SK-N-SH (cell line): ENCODE results near the gene SHC3. TPM values are rescaled to one million over a fixed set of nuclear protein-coding genes. Genes with fewer than 3 reads are reported as not detected.

Experiments used
- CTCF ChIA-PET: fragments of 300-600, 350-600 bp; formaldehyde crosslinking; extraction: SDS; loops from one replicate; lab custom pipeline; 2021; lab: Yijun Ruan, JAX
- POLR2A ChIA-PET: fragments of 350-600 bp; sonication (Branson Sonifier 250); formaldehyde crosslinking; extraction: SDS; loops from one replicate; lab custom pipeline; 2020; ENCODE audit warnings: antibody characterized with exemption, inconsistent platforms; lab: Yijun Ruan, JAX
- DNase-seq: peaks from one replicate; pipeline ENCODE4 v3.0.0; 2012
- H2AFZ ChIP-seq: fragments of 200-600 bp; sonication (generic); 2 replicates; pipeline ENCODE4 v1.8.1; 2016; ENCODE audit warnings: antibody characterized with exemption, mild to moderate bottlenecking, low read depth
- H3F3A ChIP-seq: fragments of 200-600 bp; sonication (generic); replicated peaks from 2 replicates; pipeline ENCODE3; 2016; ENCODE audit warnings: antibody characterized with exemption, mild to moderate bottlenecking; ENCODE audit not compliant: insufficient read depth
- H3K27ac ChIP-seq, 2 experiments: fragments of 200-500 bp in 1 of 2; fragments of 200-600 bp in 1 of 2; sonication (Bioruptor generic) in 1 of 2; sonication (generic), shearing (Covaris generic) in 1 of 2; 2 replicates each; pipeline versions ENCODE4 v1.5.1 to v1.6.1; 2014 to 2016; ENCODE audit warnings: low read depth in 2 of 2, inconsistent platforms in 1 of 2, low read length in 1 of 2, mild to moderate bottlenecking in 1 of 2, mixed read lengths in 1 of 2
- H3K27me3 ChIP-seq: fragments of 200-600 bp; sonication (generic), shearing (Covaris generic); 2 replicates; pipeline ENCODE4 v1.6.1; 2016; ENCODE audit warnings: mixed run types; ENCODE audit not compliant: insufficient read depth
- H3K36me3 ChIP-seq, 2 experiments: fragments of 200-500 bp in 1 of 2; fragments of 200-600 bp in 1 of 2; sonication (Bioruptor generic) in 1 of 2; sonication (generic) in 1 of 2; replicated peaks in 1 of 2; 2 replicates each; pipeline versions ENCODE3 to v1.5.1; 2014 to 2016; ENCODE audit warnings: low read length in 1 of 2, mild to moderate bottlenecking in 1 of 2; ENCODE audit not compliant: insufficient read depth in 2 of 2, control insufficient read depth in 1 of 2
- H3K4me1 ChIP-seq, 2 experiments: fragments of 200-500 bp in 1 of 2; fragments of 200-600 bp in 1 of 2; sonication (Bioruptor generic) in 1 of 2; sonication (generic), shearing (Covaris generic) in 1 of 2; 2 replicates each; pipeline versions ENCODE4 v1.5.1 to v1.6.1; 2014 to 2016; ENCODE audit warnings: low read depth in 1 of 2, low read length in 1 of 2, mixed run types in 1 of 2; ENCODE audit not compliant: insufficient read depth in 2 of 2, control insufficient read depth in 1 of 2
- H3K4me2 ChIP-seq: fragments of 200-600 bp; sonication (generic), shearing (Covaris generic); 2 replicates; pipeline ENCODE4 v1.6.1; 2017; ENCODE audit warnings: mixed run types
- H3K4me3 ChIP-seq, 2 experiments: fragments of 200-500 bp in 1 of 2; fragments of 200-600 bp in 1 of 2; sonication (Bioruptor generic) in 1 of 2; sonication (generic), shearing (Covaris generic) in 1 of 2; 2 replicates each; pipeline versions ENCODE4 v1.5.1 to v1.8.1; 2014 to 2016; ENCODE audit warnings: low read depth in 2 of 2, inconsistent platforms in 1 of 2, low read length in 1 of 2, mild to moderate bottlenecking in 1 of 2, mixed read lengths in 1 of 2, moderate library complexity in 1 of 2
- H3K79me2 ChIP-seq: fragments of 200-600 bp; sonication (generic); 2 replicates; pipeline ENCODE4 v1.8.1; 2017; ENCODE audit warnings: mild to moderate bottlenecking; ENCODE audit not compliant: insufficient read depth
- H3K9ac ChIP-seq: fragments of 200-600 bp; sonication (generic); 2 replicates; pipeline ENCODE4 v1.6.1; 2017; ENCODE audit warnings: mixed run types
- H3K9me2 ChIP-seq: fragments of 200-600 bp; sonication (generic); 2 replicates; pipeline ENCODE4 v1.6.1; 2017; ENCODE audit warnings: mixed run types
- H3K9me3 ChIP-seq: fragments of 200-600 bp; sonication (generic); 2 replicates; pipeline ENCODE4 v1.6.1; 2017; ENCODE audit warnings: mixed run types, mild to moderate bottlenecking, moderate library complexity
- H4K20me1 ChIP-seq: fragments of 200-600 bp; sonication (generic); 2 replicates; pipeline ENCODE4 v1.6.1; 2017; ENCODE audit warnings: mild to moderate bottlenecking, mixed run types; ENCODE audit not compliant: insufficient read depth
- EZH2phosphoT487 ChIP-seq: fragments of 200-600 bp; sonication (generic); IDR thresholded peaks from 2 replicates; pipeline ENCODE4 v1.6.1; 2017; ENCODE audit warnings: low read depth, mixed run types, mild to moderate bottlenecking, antibody characterized with exemption, moderate library complexity, borderline replicate concordance
- FOXM1 ChIP-seq: IDR thresholded peaks from 2 replicates; pipeline ENCODE4 v1.4.0; 2012; ENCODE audit warnings: low read depth, mild to moderate bottlenecking
- GATA2 ChIP-seq: sonication (generic); formaldehyde crosslinking; IDR thresholded peaks from 2 replicates; pipeline ENCODE4 v1.5.0; 2020; ENCODE audit warnings: mild to moderate bottlenecking, missing genetic modification reagents
- MEF2A ChIP-seq: IDR thresholded peaks from 2 replicates; pipeline ENCODE4 v1.4.0; 2012; ENCODE audit warnings: low read depth, borderline replicate concordance
- MXI1 ChIP-seq: IDR thresholded peaks from 2 replicates; pipeline ENCODE4 v1.6.1; 2012; ENCODE audit warnings: mild to moderate bottlenecking, low read depth, low read length, improper control_type of control experiment
- RFX5 ChIP-seq: IDR thresholded peaks from 2 replicates; pipeline ENCODE4 v1.6.1; 2012; ENCODE audit warnings: mild to moderate bottlenecking, improper control_type of control experiment, low read length
- TCF12 ChIP-seq: IDR thresholded peaks from 2 replicates; pipeline ENCODE4 v1.4.0; 2012
- USF1 ChIP-seq: IDR thresholded peaks from 2 replicates; pipeline ENCODE4 v1.4.0; 2012; ENCODE audit warnings: low read depth, borderline replicate concordance
- YY1 ChIP-seq: IDR thresholded peaks from 2 replicates; pipeline ENCODE4 v1.4.0; 2012; ENCODE audit warnings: low read depth, mild to moderate bottlenecking
- WGBS: methylation state at CpG from one replicate; pipeline ENCODE4 v1.1.6; 2017; ENCODE audit warnings: low lambda C conversion rate; 5-methylcytosine and 5-hydroxymethylcytosine counted together
- polyA plus RNA-seq, 3 experiments: library from polyadenylated mRNA; depleted of rRNA; stranded (reverse); fragments of >200 nt; gene quantifications; 2 replicates each; pipeline ENCODE4 v1.2.3, GENCODE V29; 2012
- TF ChIP-seq, protein P1 (sequence below): fragments of 200-600 bp; sonication (generic); IDR thresholded peaks from 2 replicates; pipeline ENCODE4 v1.6.1; 2017; ENCODE audit warnings: antibody characterized with exemption, mild to moderate bottlenecking, moderate library complexity
- TF ChIP-seq, protein P2 (sequence below): fragments of 150-350 bp; IDR thresholded peaks from 2 replicates; pipeline ENCODE4 v1.6.1; 2016; ENCODE audit warnings: mild to moderate bottlenecking, low read depth, low read length
- TF ChIP-seq, protein P3 (sequence below): IDR thresholded peaks from 2 replicates; pipeline ENCODE4 v1.4.0; 2012; ENCODE audit warnings: low read depth, borderline replicate concordance

Gene SHC3
- polyA plus RNA-seq, 1 of the 3 experiments (the other 2 are of a cell fraction) = 3.2 TPM

- Histone ChIP-seq H3K4me3 (no peak overlapping the region), H3K9me3 (peaks cover 6% of the 10 kb centered on the region; the same call in 1 of the 2 replicates), H3K9ac (no peak overlapping the region), H4K20me1 (peaks cover 5% of the 10 kb centered on the region; the same call in 1 of the 2 replicates), H2AFZ (no peak overlapping the region), H3K79me2 (peaks cover 76% of the 10 kb centered on the region), H3F3A (no peaks in the 10 kb centered on the region), H3K4me2 (no peak overlapping the region), H3K27ac (no peak overlapping the region), H3K4me1 (no peaks in the 10 kb centered on the region), H3K9me2 (no peaks in the 10 kb centered on the region), H3K36me3 (peaks cover 0 to 27% of the 10 kb centered on the region in 2 experiments), H3K27me3 (no peaks in the 10 kb centered on the region)
- TF ChIP-seq RFX5 = no peak
- no peak for TF ChIP-seq YY1
- no peak for TF ChIP-seq GATA2 (CRISPR knock-in tag)
- TF ChIP-seq MEF2A = no peak
- TF ChIP-seq FOXM1 = no peak
- no peak for TF ChIP-seq TCF12
- TF ChIP-seq, protein P1, sequence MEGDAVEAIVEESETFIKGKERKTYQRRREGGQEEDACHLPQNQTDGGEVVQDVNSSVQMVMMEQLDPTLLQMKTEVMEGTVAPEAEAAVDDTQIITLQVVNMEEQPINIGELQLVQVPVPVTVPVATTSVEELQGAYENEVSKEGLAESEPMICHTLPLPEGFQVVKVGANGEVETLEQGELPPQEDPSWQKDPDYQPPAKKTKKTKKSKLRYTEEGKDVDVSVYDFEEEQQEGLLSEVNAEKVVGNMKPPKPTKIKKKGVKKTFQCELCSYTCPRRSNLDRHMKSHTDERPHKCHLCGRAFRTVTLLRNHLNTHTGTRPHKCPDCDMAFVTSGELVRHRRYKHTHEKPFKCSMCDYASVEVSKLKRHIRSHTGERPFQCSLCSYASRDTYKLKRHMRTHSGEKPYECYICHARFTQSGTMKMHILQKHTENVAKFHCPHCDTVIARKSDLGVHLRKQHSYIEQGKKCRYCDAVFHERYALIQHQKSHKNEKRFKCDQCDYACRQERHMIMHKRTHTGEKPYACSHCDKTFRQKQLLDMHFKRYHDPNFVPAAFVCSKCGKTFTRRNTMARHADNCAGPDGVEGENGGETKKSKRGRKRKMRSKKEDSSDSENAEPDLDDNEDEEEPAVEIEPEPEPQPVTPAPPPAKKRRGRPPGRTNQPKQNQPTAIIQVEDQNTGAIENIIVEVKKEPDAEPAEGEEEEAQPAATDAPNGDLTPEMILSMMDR = no peak
- DNase-seq = no peak
- ChIA-PET CTCF (no interaction called here), POLR2A (no interaction called here)
- WGBS = 84% methylated on average over 4 of the region's 4 CpGs
Measured at GRCh38 chr9:89113851-89114250, 64.8 kb downstream of the SHC3 start.

GRCh38 chr9:89112243-89112642 is 66.4 kb downstream of the SHC3 start:
- Histone ChIP-seq H4K20me1 (peaks cover 5% of the 10 kb centered on the region; the same call in 1 of the 2 replicates), H3K27ac (no peak overlapping the region), H3K36me3 (peaks cover 0 to 32% of the 10 kb centered on the region in 2 experiments), H3K9me3 (peaks cover 6% of the 10 kb centered on the region; the same call in 1 of the 2 replicates), H3K4me3 (no peak overlapping the region), H3F3A (no peaks in the 10 kb centered on the region)
- no peak for DNase-seq
- TF ChIP-seq, protein P2, sequence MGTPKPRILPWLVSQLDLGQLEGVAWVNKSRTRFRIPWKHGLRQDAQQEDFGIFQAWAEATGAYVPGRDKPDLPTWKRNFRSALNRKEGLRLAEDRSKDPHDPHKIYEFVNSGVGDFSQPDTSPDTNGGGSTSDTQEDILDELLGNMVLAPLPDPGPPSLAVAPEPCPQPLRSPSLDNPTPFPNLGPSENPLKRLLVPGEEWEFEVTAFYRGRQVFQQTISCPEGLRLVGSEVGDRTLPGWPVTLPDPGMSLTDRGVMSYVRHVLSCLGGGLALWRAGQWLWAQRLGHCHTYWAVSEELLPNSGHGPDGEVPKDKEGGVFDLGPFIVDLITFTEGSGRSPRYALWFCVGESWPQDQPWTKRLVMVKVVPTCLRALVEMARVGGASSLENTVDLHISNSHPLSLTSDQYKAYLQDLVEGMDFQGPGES = no peak
- TF ChIP-seq USF1 (no peak), YY1 (no peak), FOXM1 (no peak), MXI1 (no peak), EZH2phosphoT487 (no peak)
- TF ChIP-seq, protein P3, sequence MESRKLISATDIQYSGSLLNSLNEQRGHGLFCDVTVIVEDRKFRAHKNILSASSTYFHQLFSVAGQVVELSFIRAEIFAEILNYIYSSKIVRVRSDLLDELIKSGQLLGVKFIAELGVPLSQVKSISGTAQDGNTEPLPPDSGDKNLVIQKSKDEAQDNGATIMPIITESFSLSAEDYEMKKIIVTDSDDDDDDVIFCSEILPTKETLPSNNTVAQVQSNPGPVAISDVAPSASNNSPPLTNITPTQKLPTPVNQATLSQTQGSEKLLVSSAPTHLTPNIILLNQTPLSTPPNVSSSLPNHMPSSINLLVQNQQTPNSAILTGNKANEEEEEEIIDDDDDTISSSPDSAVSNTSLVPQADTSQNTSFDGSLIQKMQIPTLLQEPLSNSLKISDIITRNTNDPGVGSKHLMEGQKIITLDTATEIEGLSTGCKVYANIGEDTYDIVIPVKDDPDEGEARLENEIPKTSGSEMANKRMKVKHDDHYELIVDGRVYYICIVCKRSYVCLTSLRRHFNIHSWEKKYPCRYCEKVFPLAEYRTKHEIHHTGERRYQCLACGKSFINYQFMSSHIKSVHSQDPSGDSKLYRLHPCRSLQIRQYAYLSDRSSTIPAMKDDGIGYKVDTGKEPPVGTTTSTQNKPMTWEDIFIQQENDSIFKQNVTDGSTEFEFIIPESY = no peak
- TF ChIP-seq, all 33 proteins: peak for 0
- Histone ChIP-seq H3K9me2 (no peaks in the 10 kb centered on the region), H3K4me1 (no peaks in the 10 kb centered on the region), H3K9ac (no peak overlapping the region), H3K79me2 (peaks cover 70% of the 10 kb centered on the region), H3K27me3 (no peaks in the 10 kb centered on the region), H2AFZ (no peak overlapping the region), H3K4me2 (no peak overlapping the region)
- ChIA-PET CTCF (no interaction called here), POLR2A (no interaction called here)
- WGBS = 95% methylated on average over 3 of the region's 3 CpGs
